HepG2 (cell line): Measurements from ENCODE around the gene LRR1. TPM values are rescaled to one million over a fixed set of nuclear protein-coding genes. Genes with fewer than 3 reads are reported as not detected.

Experiments
- CEBPG ChIP-seq: IDR thresholded peaks from 2 replicates; pipeline ENCODE4 v1.6.1; 2016
- CREM ChIP-seq, 2 experiments: sonication (generic) in 1 of 2; formaldehyde crosslinking in 1 of 2; IDR thresholded peaks; 2 replicates each; pipeline versions ENCODE4 v1.4.0 to v1.6.1; 2016 to 2020; ENCODE audit warnings: antibody characterized with exemption in 1 of 2, mild to moderate bottlenecking in 1 of 2, missing genetic modification reagents in 1 of 2
- GABPA ChIP-seq, 2 experiments: IDR thresholded peaks; 2 replicates each; pipeline ENCODE4 v1.6.1; 2011 to 2016; ENCODE audit warnings: low read depth in 2 of 2, low read length in 1 of 2, missing biosample characterization in 1 of 2, missing genetic modification characterization in 1 of 2
- GPN1 ChIP-seq: sonication (generic); formaldehyde crosslinking; IDR thresholded peaks from 2 replicates; pipeline ENCODE4 v1.5.1; 2020; ENCODE audit warnings: missing genetic modification reagents, borderline replicate concordance
- HINFP ChIP-seq: sonication (generic); formaldehyde crosslinking; IDR thresholded peaks from 2 replicates; pipeline ENCODE4 v1.4.0; 2020; ENCODE audit warnings: low read depth, mild to moderate bottlenecking, missing genetic modification reagents
- HNF4A ChIP-seq: sonication (generic); formaldehyde crosslinking; IDR thresholded peaks from 2 replicates; pipeline ENCODE4 v1.4.0; 2020; ENCODE audit warnings: missing genetic modification reagents
- JUNB ChIP-seq: sonication (generic); formaldehyde crosslinking; IDR thresholded peaks from 2 replicates; pipeline ENCODE4 v1.8.0; 2022; ENCODE audit warnings: missing genetic modification reagents, mild to moderate bottlenecking, borderline replicate concordance
- MED1 ChIP-seq: sonication (generic); formaldehyde crosslinking; IDR thresholded peaks from 2 replicates; pipeline ENCODE4 v1.4.0; 2020; ENCODE audit warnings: missing genetic modification reagents
- MIER3 ChIP-seq: IDR thresholded peaks from 2 replicates; pipeline ENCODE4 v1.6.1; 2016; ENCODE audit warnings: missing compliant biosample characterization, borderline replicate concordance
- RXRB ChIP-seq: IDR thresholded peaks from 2 replicates; pipeline ENCODE4 v1.6.1; 2016; ENCODE audit warnings: borderline replicate concordance, missing genetic modification reagents, missing compliant biosample characterization
- SAP130 ChIP-seq: IDR thresholded peaks from 2 replicates; pipeline ENCODE4 v1.6.1; 2016; ENCODE audit warnings: low read depth
- SOX6 ChIP-seq, 2 experiments: fragments of 450-650 bp in 1 of 2; sonication (generic) in 1 of 2; formaldehyde crosslinking in 1 of 2; IDR thresholded peaks; 2 replicates each; pipeline versions ENCODE4 v1.4.0 to v1.6.1; 2017 to 2020; ENCODE audit warnings: antibody characterized with exemption in 1 of 2, mild to moderate bottlenecking in 1 of 2, missing genetic modification reagents in 1 of 2
- TBX3 ChIP-seq: fragments of 450-650 bp; IDR thresholded peaks from 2 replicates; pipeline ENCODE4 v1.6.1; 2017; ENCODE audit warnings: antibody characterized with exemption, mild to moderate bottlenecking, inconsistent platforms, borderline replicate concordance
- ZBTB20 ChIP-seq: sonication (generic); formaldehyde crosslinking; IDR thresholded peaks from 2 replicates; pipeline ENCODE4 v1.8.1; 2023; ENCODE audit warnings: missing genetic modification reagents, low read depth, mild to moderate bottlenecking, borderline replicate concordance
- ZFP1 ChIP-seq: IDR thresholded peaks from 2 replicates; pipeline ENCODE4 v1.6.1; 2016
- ZKSCAN1 ChIP-seq: fragments of 150-350 bp; IDR thresholded peaks from 2 replicates; pipeline ENCODE4 v1.6.1; 2014; ENCODE audit warnings: low read length
- ZNF256 ChIP-seq: sonication (generic); formaldehyde crosslinking; conservative IDR thresholded peaks from 2 replicates; pipeline ENCODE4 v1.4.0; 2020; ENCODE audit warnings: missing genetic modification reagents
- ZNF337 ChIP-seq: sonication (generic); formaldehyde crosslinking; IDR thresholded peaks from 2 replicates; pipeline ENCODE4 v1.5.1; 2020; ENCODE audit warnings: missing genetic modification reagents, low read depth, mild to moderate bottlenecking, borderline replicate concordance
- ZNF550 ChIP-seq: sonication (generic); formaldehyde crosslinking; IDR thresholded peaks from 2 replicates; pipeline ENCODE4 v1.4.0; 2020; ENCODE audit warnings: mild to moderate bottlenecking, missing genetic modification reagents, borderline replicate concordance
- ZNF878 ChIP-seq: sonication (generic); formaldehyde crosslinking; IDR thresholded peaks from 2 replicates; pipeline ENCODE4 v1.8.1; 2023; ENCODE audit warnings: mild to moderate bottlenecking, missing genetic modification reagents, moderate library complexity
- polyA plus RNA-seq, 8 experiments: library from polyadenylated mRNA; depleted of rRNA in 3 of 8; stranded (reverse) in 7 of 8; unstranded in 1 of 8; fragments of >200 nt; fragmentation: Illumina TruSeq in 4 of 8; extraction: Trizol in 4 of 8; gene quantifications; 2 replicates each; pipeline versions ENCODE4 v1.2.1 to v1.2.3, GENCODE V29; 2011 to 2016; ENCODE audit warnings: low read depth in 4 of 8, missing spikeins in 1 of 8, mixed read lengths in 1 of 8; ENCODE audit not compliant: insufficient read depth in 1 of 8
- small RNA-seq, 3 experiments: library from RNA; depleted of rRNA; stranded (forward); fragments of <200 nt; gene quantifications; one replicate each; pipeline ENCODE3, GENCODE V24; 2012; ENCODE audit warnings: low read depth in 2 of 3, low replicate concordance in 1 of 3; ENCODE audit not compliant: insufficient read length in 3 of 3, insufficient read depth in 2 of 3
- total RNA-seq, 5 experiments: library from RNA; depleted of rRNA; stranded (reverse); fragments of >200 nt; fragmentation: Illumina TruSeq; extraction: Trizol; gene quantifications; 2 replicates each; pipeline ENCODE4 v1.2.3, GENCODE V29; 2016; ENCODE audit warnings: low read depth in 1 of 5

Gene LRR1
- total and polyA plus RNA-seq, 2 of the 13 experiments (the other 11 are each of a cell fraction or from before 2014, with no cell fraction given) = 7.0 to 36.2 TPM

- TF ChIP-seq ZBTB20 (CRISPR knock-in tag) = peak; percentile 98; the same call in 1 of the 2 replicates
- no peak for TF ChIP-seq JUNB
- TF ChIP-seq SAP130 = peak; percentile 74
- peak; percentile 7; the same call in 1 of the 2 replicates for TF ChIP-seq ZNF878 (CRISPR knock-in tag)
- 0 out of 2 replicates have a peak, but pooled peaks have one; percentile 53 for TF ChIP-seq ZFP1 (CRISPR knock-in tag)
- no peak for TF ChIP-seq ZNF337 (CRISPR knock-in tag)
- no peak for TF ChIP-seq SOX6 (IDR thresholded peaks at IDR 0.05)
- peak; percentile 49 for TF ChIP-seq SOX6 (CRISPR knock-in tag; IDR thresholded peaks at IDR 0.05)
- TF ChIP-seq ZKSCAN1 = no peak
- peak; percentile 58; the same call in 1 of the 2 replicates for TF ChIP-seq MIER3 (CRISPR knock-in tag)
- no peak for TF ChIP-seq TBX3
- TF ChIP-seq GABPA (IDR thresholded peaks at IDR 0.05; ENCODE audit: low read depth, low read length) = no peak
- 0 out of 2 replicates have a peak, but pooled peaks have one; percentile 13 for TF ChIP-seq GABPA (CRISPR knock-in tag; IDR thresholded peaks at IDR 0.05; ENCODE audit: low read depth)
- TF ChIP-seq HINFP (CRISPR knock-in tag) = no peak
- peak; percentile 25; the same call in 1 of the 2 replicates for TF ChIP-seq HNF4A (CRISPR knock-in tag)
- TF ChIP-seq MED1 (CRISPR knock-in tag) = peak; percentile 26; the same call in 1 of the 2 replicates
- no peak for TF ChIP-seq GPN1 (CRISPR knock-in tag)
- TF ChIP-seq RXRB = peak; percentile 67; the same call in 1 of the 2 replicates
- TF ChIP-seq ZNF256 = no peak
- TF ChIP-seq CREM (IDR thresholded peaks at IDR 0.05) = peak; percentile 41; the same call in 1 of the 2 replicates
- no peak for TF ChIP-seq CREM (CRISPR knock-in tag; IDR thresholded peaks at IDR 0.05)
- no peak for TF ChIP-seq ZNF550 (CRISPR knock-in tag)
- peak; percentile 89 for TF ChIP-seq CEBPG
These were observed 61.1 kb downstream of the LRR1 start (continued) for GRCh38 chr14:49659526-49660455.

Small RNAs within 50 kb of the gene (small RNA-seq; reads per million reads assigned to genes)
- 0 reads per million in 3 experiments for gene AL139099.3
- gene AL139099.4 = 0 reads per million in 3 experiments
- 0 reads per million in 3 experiments for gene RF00019
- gene RNA5SP384 = 0 reads per million in 3 experiments

Other genes starting within 250 kb of the LRR1 start
- gene RPS29, start 12.6 kb upstream of the LRR1 start, total RNA-seq (2016; rRNA removed; fragmentation: Illumina TruSeq; extraction: Trizol) = 3,901 and 4,303 TPM in 2 replicates
- gene RPS29, start 12.6 kb upstream of the LRR1 start, polyA plus RNA-seq (2011; rRNA removed) = 7,896 and 8,215 TPM in 2 replicates
- 294 and 383 TPM in 2 replicates for gene RPL36AL, start 21.7 kb downstream of the LRR1 start, total RNA-seq (2016; rRNA removed; fragmentation: Illumina TruSeq; extraction: Trizol)
- 84.2 and 90.0 TPM in 2 replicates for gene RPL36AL, start 21.7 kb downstream of the LRR1 start, polyA plus RNA-seq (2011; rRNA removed)
- 47.2 and 51.9 TPM in 2 replicates for gene MGAT2, start 21.9 kb downstream of the LRR1 start, total RNA-seq (2016; rRNA removed; fragmentation: Illumina TruSeq; extraction: Trizol)
- 12.4 and 12.9 TPM in 2 replicates for gene MGAT2, start 21.9 kb downstream of the LRR1 start, polyA plus RNA-seq (2011; rRNA removed)
- gene DNAAF2, start 36.3 kb downstream of the LRR1 start, total RNA-seq (2016; rRNA removed; fragmentation: Illumina TruSeq; extraction: Trizol) = 13.6 and 17.9 TPM in 2 replicates
- 6.1 TPM in 2 replicates for gene DNAAF2, start 36.3 kb downstream of the LRR1 start, polyA plus RNA-seq (2011; rRNA removed)
- 37.0 and 41.3 TPM in 2 replicates for gene POLE2, start 89.3 kb downstream of the LRR1 start, total RNA-seq (2016; rRNA removed; fragmentation: Illumina TruSeq; extraction: Trizol)
- gene POLE2, start 89.3 kb downstream of the LRR1 start, polyA plus RNA-seq (2011; rRNA removed) = 9.7 and 16.6 TPM in 2 replicates
- 0.11 TPM in 1 of 2 replicates, not detected in the other for gene KLHDC1, start 94.2 kb downstream of the LRR1 start, total RNA-seq (2016; rRNA removed; fragmentation: Illumina TruSeq; extraction: Trizol)
- gene KLHDC1, start 94.2 kb downstream of the LRR1 start, polyA plus RNA-seq (2011; rRNA removed) = 0.08 TPM in 1 of 2 replicates, not detected in the other
- gene KLHDC2, start 169.2 kb downstream of the LRR1 start, total RNA-seq (2016; rRNA removed; fragmentation: Illumina TruSeq; extraction: Trizol) = 80.3 and 95.5 TPM in 2 replicates
- 139 and 170 TPM in 2 replicates for gene KLHDC2, start 169.2 kb downstream of the LRR1 start, polyA plus RNA-seq (2011; rRNA removed)